Measurements from ENCODE around the gene KLHDC8A. TPM values are rescaled to one million over a fixed set of nuclear protein-coding genes. Genes with fewer than 3 reads are reported as not detected.

KLHDC8A gene
- total and polyA plus RNA-seq, 2 of the 13 experiments (the other 11 are each of a cell fraction or from before 2014, with no cell fraction given), result not detected

GRCh38 chr1:205329719-205330118 is 27.0 kb downstream of the KLHDC8A start (continued):
- TF ChIP-seq ZBTB34 (CRISPR knock-in tag; IDR thresholded peaks at IDR 0.05), result no peak
- no peak for TF ChIP-seq ZNF333 (CRISPR knock-in tag; IDR thresholded peaks at IDR 0.05; ENCODE audit: borderline replicate concordance)
- no peak for TF ChIP-seq RARG (CRISPR knock-in tag; IDR thresholded peaks at IDR 0.05; ENCODE audit: low read depth)
- TF ChIP-seq ZFP41 (CRISPR knock-in tag; IDR thresholded peaks at IDR 0.05; ENCODE audit: borderline replicate concordance), result no peak
- TF ChIP-seq CENPBD1 (CRISPR knock-in tag; IDR thresholded peaks at IDR 0.05; ENCODE audit: borderline replicate concordance, low read depth), result no peak
- TF ChIP-seq ZBTB21 (CRISPR knock-in tag; IDR thresholded peaks at IDR 0.05), result no peak
- no peak for TF ChIP-seq MATR3 (CRISPR knock-in tag; IDR thresholded peaks at IDR 0.05)
- no peak for TF ChIP-seq HOMEZ (CRISPR knock-in tag; IDR thresholded peaks at IDR 0.05; ENCODE audit: low read depth)
- TF ChIP-seq JDP2 (CRISPR knock-in tag; IDR thresholded peaks at IDR 0.05; ENCODE audit: borderline replicate concordance), result no peak

- in situ Hi-C loops (cut with HindIII; ENCODE audit: extremely low pct_ligation_motif_present, low pct_unique_long_range_greater_than_20kb), result no loop called here
- BruUV-seq (replicated peaks), result no TSS peak
- Histone ChIP-seq H3K79me2 (ENCODE audit: insufficient read depth, low read length) (no peaks in the 10 kb centered on the region), H3K27me3 (ENCODE audit: control insufficient read depth in 1 of 2, insufficient read depth in 2 of 2, low read length in 2 of 2) (peaks cover 2 to 70% of the 10 kb centered on the region in 2 experiments), H3K9me3 (ENCODE audit: low read length) (no peaks in the 10 kb centered on the region), H3K9ac (ENCODE audit: insufficient read depth, low read depth, low read length) (no peak overlapping the region), H4K20me1 (ENCODE audit: insufficient read depth, low read length) (no peaks in the 10 kb centered on the region), H3K4me2 (ENCODE audit: low read depth, low read length) (no peak overlapping the region), H3K36me3 (replicated peaks in 1 of 2; ENCODE audit: control insufficient read depth in 1 of 2, insufficient read depth in 2 of 2, low read length in 2 of 2) (no peaks in the 10 kb centered on the region), H2AFZ (ENCODE audit: low read length) (no peak overlapping the region), H3K27ac (ENCODE audit: extremely low read length, insufficient read depth, low read length) (no peak overlapping the region), H3K4me3 (replicated peaks in 1 of 3; ENCODE audit: insufficient read depth in 1 of 3, low read depth in 2 of 3, low read length in 3 of 3) (no peak overlapping the region), H3K4me1 (ENCODE audit: insufficient read depth, low read length) (peaks cover 10% of the 10 kb centered on the region)
- ChIA-PET POLR2A (no interaction called here), CTCF (ENCODE audit: low intra/inter-chr PET ratio, low total read pairs) (no interaction called here)
- intact Hi-C loops (cut with micrococcal nuclease; ENCODE audit: unreplicated experiment), result no loop called here
- ATAC-seq (no peak), DNase-seq (ENCODE audit: low spot score) (no peak), FAIRE-seq (no peak)
- no peak for TF ChIP-seq ZNF768 (CRISPR knock-in tag; IDR thresholded peaks at IDR 0.05)
- TF ChIP-seq SRF (IDR thresholded peaks at IDR 0.05; ENCODE audit: low read depth, low read length), result no peak
- TF ChIP-seq GATAD2A (CRISPR knock-in tag; IDR thresholded peaks at IDR 0.05), result no peak
- 43% methylated on average over 2 of the region's 4 CpGs for WGBS (ENCODE audit: low lambda C conversion rate)
Measured at GRCh38 chr1:205328476-205328875, 28.2 kb downstream of the KLHDC8A start.

All from HepG2 (cell line).